ENCODE data around the gene ERAL1.
"Not testable (repeated sequence)": the region's sequence is repeated elsewhere in the genome, so short reads cannot be mapped to it uniquely, and the experiment has no call there.

The ERAL1 gene

GRCh38 chr17:28855336-28855679 is 492 bp downstream of the ERAL1 start:
- FAIRE-seq, result no peak

- no peak for FAIRE-seq
These were observed 1.3 kb downstream of the ERAL1 start for GRCh38 chr17:28856028-28856574.

DNA sequence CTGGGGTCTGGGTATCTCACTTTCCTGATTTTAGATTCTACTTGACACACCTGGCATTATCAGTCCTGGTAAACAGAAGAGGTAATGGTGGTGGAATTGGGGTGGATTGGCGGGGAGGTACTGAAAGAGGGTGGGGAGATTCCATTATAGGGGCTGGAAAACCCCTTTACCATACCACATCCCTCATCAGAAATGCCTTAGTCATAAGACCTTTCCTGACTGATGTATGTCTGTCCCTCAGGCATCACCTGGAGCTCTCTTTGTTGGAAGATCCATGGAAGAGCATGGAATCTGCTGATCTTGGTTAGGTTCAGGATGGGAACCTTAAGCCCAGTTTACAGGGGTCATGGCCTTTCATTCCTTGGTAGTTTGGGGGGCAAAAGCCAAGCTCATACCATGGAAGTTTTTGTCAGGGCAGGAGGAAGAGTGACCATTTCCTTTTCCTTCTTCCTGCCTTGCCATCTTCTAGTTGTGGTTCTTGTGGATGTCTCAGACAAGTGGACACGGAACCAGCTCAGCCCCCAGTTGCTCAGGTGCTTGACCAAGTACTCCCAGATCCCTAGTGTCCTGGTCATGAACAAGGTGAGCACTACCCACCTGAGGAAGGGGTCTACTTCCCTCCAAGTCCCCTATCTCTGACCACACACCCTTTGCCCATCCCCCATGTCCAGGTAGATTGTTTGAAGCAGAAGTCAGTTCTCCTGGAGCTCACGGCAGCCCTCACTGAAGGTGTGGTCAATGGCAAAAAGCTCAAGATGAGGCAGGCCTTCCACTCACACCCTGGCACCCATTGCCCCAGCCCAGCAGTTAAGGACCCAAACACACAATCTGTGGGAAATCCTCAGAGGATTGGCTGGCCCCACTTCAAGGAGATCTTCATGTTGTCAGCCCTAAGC is 3.3 kb downstream of the ERAL1 start:
- no peak for FAIRE-seq

DNA sequence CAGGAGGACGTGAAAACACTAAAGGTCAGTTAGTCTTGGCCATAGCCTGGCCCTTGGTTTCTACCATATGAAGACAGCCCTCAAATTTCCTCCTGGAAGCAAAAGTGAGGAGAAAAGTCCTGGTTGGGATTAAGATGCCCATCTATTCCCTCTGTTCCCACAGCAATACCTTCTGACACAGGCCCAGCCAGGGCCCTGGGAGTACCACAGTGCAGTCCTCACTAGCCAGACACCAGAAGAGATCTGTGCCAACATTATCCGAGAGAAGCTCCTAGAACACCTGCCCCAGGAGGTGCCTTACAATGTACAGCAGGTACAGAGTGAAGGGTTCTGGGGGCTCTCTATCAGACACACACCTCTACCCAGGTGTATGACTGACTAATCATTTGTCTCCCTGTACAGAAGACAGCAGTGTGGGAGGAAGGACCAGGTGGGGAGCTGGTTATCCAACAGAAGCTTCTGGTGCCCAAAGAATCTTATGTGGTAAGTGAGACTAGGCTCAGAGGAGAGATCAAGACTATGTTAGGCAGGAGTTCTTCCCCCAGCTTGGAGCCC is 4.1 kb downstream of the ERAL1 start:
- FAIRE-seq, result no peak

GRCh38 chr17:28860363-28860808 is 5.6 kb downstream of the ERAL1 start:
- FAIRE-seq, result no peak

- FAIRE-seq, result no peak
These were observed 6.8 kb downstream of the ERAL1 start for GRCh38 chr17:28861393-28862203.

DNA sequence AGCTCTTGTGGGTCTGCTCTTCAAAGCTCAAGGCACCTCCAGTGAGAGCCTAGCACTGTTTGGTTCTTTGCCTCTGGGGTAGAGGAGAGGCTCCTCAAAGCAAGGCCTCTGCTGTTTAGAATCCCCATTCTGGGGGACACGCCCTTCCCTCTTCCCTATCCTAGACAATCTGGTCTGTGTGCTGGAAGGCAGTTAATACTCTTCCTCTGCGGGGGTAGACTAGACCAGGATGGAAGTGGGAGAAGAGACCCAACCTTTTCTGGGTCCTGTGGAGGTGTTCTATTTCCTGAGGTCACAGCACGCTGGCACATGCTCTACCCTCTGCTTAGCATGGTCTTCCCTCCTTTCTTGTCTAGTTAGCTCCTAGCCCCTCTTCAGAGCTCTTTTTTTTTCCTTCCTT is 7.7 kb downstream of the ERAL1 start:
- FAIRE-seq, result no peak

DNA sequence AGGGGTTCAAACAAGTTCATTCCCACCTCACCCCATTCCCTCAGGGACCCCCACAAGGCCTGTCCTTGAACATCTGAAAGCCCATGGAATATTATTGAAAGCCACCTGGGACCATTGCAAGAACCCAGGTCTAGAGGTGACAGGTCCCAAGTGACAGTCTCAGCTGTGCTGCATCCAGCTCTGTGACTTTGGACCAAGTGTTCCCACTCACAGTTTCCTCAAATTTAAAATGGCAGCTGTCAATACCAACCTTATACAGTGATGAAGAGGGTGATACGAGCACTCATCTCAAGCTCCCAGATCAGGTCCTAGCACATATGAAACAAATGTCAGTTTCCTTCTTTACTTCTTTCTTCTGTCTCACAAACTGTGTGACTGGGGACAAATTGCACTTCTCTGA is 9.1 kb downstream of the ERAL1 start:
- FAIRE-seq, result no peak

DNA sequence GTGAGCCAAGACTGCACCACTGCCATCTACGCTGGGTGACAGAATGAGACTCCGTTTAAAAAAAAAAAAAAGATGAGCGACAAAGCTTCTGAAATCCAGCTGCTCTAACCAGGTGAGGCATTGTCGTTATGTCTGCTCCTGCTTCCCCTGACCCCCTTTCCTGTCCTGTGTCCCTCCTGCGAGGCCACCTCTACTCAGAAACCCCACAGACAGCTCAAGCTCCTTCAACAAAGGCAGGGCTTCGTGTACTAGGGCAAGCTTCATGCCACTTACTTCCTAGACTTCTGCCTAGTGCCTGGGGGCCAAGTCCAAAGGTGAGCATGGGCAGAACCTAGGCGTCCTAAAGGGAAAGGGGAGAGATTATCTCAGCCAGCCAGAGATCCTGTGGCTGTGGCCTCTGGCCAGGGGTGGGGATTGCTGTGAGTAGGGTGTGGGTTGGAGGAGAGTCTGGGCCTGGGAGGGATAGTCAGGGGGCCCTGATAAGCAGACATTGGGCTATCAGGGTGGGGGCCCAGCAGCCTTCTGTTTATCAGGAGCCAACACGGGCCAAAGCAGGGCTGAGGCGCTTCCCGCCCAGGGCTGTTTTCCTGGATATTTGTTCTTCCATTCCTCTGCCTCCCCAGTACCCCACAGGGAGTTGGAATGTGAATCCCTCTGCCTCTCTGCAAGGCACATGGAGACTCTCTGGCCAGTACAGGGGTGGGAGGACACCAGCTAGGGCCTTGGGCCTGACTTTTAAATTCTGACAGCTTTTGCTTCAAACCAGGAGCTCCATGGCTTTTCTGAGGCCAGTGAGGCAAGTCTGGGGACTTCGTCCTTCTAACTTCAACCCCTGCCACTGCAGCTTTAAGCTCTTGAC is 10.4 kb downstream of the ERAL1 start:
- FAIRE-seq, result no peak

DNA sequence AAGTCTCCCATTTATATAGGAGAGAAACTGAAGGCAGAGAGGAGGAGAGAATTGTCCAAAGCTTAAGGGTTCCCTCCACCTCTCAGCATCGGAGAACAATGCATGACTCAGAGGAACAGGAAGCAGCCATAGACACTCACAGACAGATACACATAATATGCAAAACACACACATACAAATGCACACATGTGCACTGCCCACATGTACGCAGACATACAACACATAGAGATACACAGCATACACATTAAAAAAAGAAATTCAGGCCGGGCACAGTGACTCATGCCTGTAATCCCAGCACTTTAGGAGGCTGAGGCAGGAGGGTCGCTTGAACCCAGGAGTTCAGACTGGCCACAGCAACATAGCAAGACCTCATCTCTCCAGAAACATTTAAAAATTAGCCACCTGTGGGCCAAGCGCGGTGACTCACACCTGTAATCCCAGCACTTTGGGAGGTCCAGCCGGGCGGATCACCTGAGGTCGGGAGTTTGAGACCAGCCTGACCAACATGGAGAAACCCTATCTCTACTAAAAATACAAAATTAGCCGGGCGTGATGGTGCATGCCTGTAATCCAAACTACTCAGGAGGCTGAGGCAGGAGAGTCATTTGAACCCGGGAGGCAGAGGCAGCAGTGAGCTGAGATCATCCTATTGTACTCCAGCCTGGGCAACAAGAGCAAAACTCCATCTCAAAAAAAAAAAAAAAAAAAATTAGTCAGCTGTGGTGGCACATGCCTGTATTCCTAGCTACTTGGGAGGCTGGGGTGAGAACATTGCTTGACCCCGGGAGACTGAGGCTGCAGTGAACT is 11.3 kb downstream of the ERAL1 start:
- no peak for FAIRE-seq

- FAIRE-seq, result no peak
These were observed 12.5 kb downstream of the ERAL1 start for GRCh38 chr17:28867276-28867675.

GRCh38 chr17:28871056-28871579 is 16.3 kb downstream of the ERAL1 start:
- FAIRE-seq, result no peak

DNA sequence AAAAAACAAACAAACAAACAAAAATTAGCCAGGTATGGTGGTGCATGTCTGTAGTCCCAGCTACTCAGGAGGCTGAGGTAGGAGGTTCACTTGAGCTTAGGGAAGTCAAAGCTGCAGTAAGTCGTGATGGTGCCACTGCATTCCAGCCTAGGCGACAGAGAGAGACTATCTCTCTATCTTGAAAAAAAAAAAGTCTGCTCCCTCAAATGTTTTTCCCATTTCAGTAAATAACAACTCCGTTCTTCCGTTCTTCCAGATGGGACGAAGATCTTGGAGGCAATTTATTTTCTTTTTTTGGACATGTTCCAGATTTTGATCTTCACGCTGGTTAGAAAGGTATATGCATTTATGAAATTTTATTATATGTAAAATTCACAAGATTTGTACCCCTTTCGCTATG is 19.0 kb downstream of the ERAL1 start:
- FAIRE-seq, result no peak

DNA sequence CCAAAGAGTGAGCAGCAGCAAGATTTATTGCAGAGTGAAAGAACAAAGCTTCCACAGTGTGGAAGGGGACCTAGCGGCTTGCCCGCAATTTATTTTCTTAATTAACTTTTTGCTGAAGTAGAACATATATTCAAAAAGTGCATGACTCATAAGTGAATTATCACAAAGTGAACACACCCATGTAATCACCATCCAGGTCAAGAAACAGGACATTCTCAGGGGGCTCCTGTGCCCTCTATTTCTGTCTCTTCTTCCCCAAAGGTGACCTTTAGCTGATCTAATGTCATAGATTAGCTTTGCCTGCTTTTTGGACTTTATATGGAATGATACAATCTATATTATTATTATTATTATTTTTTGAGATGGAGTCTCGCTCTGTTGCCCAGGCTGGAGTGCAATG is 19.9 kb downstream of the ERAL1 start:
- no peak for FAIRE-seq

- FAIRE-seq, result no peak
These were observed 21.2 kb downstream of the ERAL1 start for GRCh38 chr17:28875848-28876550.

- not testable (repeated sequence) for FAIRE-seq
These were observed 22.4 kb downstream of the ERAL1 start for GRCh38 chr17:28877150-28877711.

GRCh38 chr17:28878158-28878910 is 23.5 kb downstream of the ERAL1 start:
- no peak for FAIRE-seq

- FAIRE-seq, result peak; percentile 63
These were observed 24.2 kb downstream of the ERAL1 start for GRCh38 chr17:28878981-28879380.

- no peak for FAIRE-seq
These were observed 25.2 kb downstream of the ERAL1 start for GRCh38 chr17:28879886-28880571.

Measured in G401.6 (cell line).